Activated B cell treated with CpG ODN at 0.5 μM for 24 hours (primary cell): ENCODE data around the gene MORN1. TPM values are rescaled to one million over a fixed set of nuclear protein-coding genes. Genes with fewer than 3 reads are reported as not detected.

Experiments
- ATAC-seq: fragments of 200-7000 bp; cut with Tn5 transposase; one replicate; pipeline ENCODE4 v1.10.0; 2021; ENCODE audit warnings: low read depth, mild to moderate bottlenecking, moderate library complexity
- CTCF ChIA-PET: fragments of 350-600 bp; sonication (Branson Sonifier 250); formaldehyde crosslinking; loops from one replicate; lab custom pipeline; 2021; ENCODE audit warnings: antibody characterized with exemption; lab: Charles Lee
- POLR2A ChIA-PET: fragments of 350-600 bp; sonication (Branson Sonifier 250); formaldehyde crosslinking; loops from one replicate; lab custom pipeline; 2021; ENCODE audit warnings: antibody characterized with exemption; lab: Charles Lee
- DNase-seq: peaks from one replicate; pipeline ENCODE4 v3.0.0; 2022
- H3K27ac Mint-ChIP-seq: one replicate; pipeline ENCODE4 v1.8.0; 2020; ENCODE audit warnings: mixed read lengths
- H3K27me3 Mint-ChIP-seq: one replicate; pipeline ENCODE4 v1.8.0; 2021; ENCODE audit warnings: mixed read lengths
- H3K36me3 Mint-ChIP-seq: one replicate; pipeline ENCODE4 v1.8.0; 2021; ENCODE audit warnings: low read depth, mixed read lengths
- H3K4me1 Mint-ChIP-seq: one replicate; pipeline ENCODE4 v1.8.0; 2021; ENCODE audit warnings: mixed read lengths
- H3K4me3 Mint-ChIP-seq: one replicate; pipeline ENCODE4 v1.8.0; 2020; ENCODE audit warnings: mild to moderate bottlenecking, mixed read lengths
- H3K9me3 Mint-ChIP-seq: one replicate; pipeline ENCODE4 v1.8.0; 2020; ENCODE audit warnings: mixed read lengths
- intact Hi-C: fragments of 100-400 bp; cut with micrococcal nuclease; formaldehyde crosslinking; loops from one replicate; pipeline ENCODE4 v1.15.1; 2024
- total RNA-seq: library from RNA; stranded (reverse); gene quantifications from 2 replicates; pipeline ENCODE4 v1.2.3, GENCODE V29; 2022
- TF ChIP-seq, protein P1 (sequence below): fragments of 200-600 bp; IDR thresholded peaks from one replicate; pipeline ENCODE4 v1.8.0; 2022; ENCODE audit warnings: antibody characterized with exemption, mild to moderate bottlenecking

Gene MORN1
- total RNA-seq, 1 donor from 2014 or later: 17.8 TPM

- intact Hi-C loops: no loop called here
- no peak for DNase-seq
Measured at GRCh38 chr1:2352341-2352896, 38.9 kb downstream of the MORN1 start.

GRCh38 chr1:2351723-2352122 lies 39.6 kb downstream of the MORN1 start:
- ChIA-PET POLR2A (no interaction called here), CTCF (no interaction called here)
- H3K36me3 Mint-ChIP-seq: no peaks in the 10 kb centered on the region
- no peaks in the 10 kb centered on the region for H3K4me1 Mint-ChIP-seq
- H3K9me3 Mint-ChIP-seq: no peaks in the 10 kb centered on the region
- ATAC-seq (no peak), DNase-seq (no peak)
- H3K27ac Mint-ChIP-seq: no peak overlapping the region
- intact Hi-C loops: no loop called here
- H3K4me3 Mint-ChIP-seq: no peak overlapping the region
- H3K27me3 Mint-ChIP-seq: no peaks in the 10 kb centered on the region
- TF ChIP-seq, protein P1, sequence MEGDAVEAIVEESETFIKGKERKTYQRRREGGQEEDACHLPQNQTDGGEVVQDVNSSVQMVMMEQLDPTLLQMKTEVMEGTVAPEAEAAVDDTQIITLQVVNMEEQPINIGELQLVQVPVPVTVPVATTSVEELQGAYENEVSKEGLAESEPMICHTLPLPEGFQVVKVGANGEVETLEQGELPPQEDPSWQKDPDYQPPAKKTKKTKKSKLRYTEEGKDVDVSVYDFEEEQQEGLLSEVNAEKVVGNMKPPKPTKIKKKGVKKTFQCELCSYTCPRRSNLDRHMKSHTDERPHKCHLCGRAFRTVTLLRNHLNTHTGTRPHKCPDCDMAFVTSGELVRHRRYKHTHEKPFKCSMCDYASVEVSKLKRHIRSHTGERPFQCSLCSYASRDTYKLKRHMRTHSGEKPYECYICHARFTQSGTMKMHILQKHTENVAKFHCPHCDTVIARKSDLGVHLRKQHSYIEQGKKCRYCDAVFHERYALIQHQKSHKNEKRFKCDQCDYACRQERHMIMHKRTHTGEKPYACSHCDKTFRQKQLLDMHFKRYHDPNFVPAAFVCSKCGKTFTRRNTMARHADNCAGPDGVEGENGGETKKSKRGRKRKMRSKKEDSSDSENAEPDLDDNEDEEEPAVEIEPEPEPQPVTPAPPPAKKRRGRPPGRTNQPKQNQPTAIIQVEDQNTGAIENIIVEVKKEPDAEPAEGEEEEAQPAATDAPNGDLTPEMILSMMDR: no peak

More at GRCh38 chr1:2352341-2352896, 38.9 kb downstream of the MORN1 start:
- ChIA-PET CTCF (no interaction called here), POLR2A (no interaction called here)
- H3K4me1 Mint-ChIP-seq: no peaks in the 10 kb centered on the region
- no peak overlapping the region for H3K27ac Mint-ChIP-seq
- no peaks in the 10 kb centered on the region for H3K9me3 Mint-ChIP-seq
- TF ChIP-seq, protein P1: no peak
- no peak for ATAC-seq
- H3K36me3 Mint-ChIP-seq: no peaks in the 10 kb centered on the region
- no peak overlapping the region for H3K4me3 Mint-ChIP-seq
- no peaks in the 10 kb centered on the region for H3K27me3 Mint-ChIP-seq

- no peaks in the 10 kb centered on the region for H3K36me3 Mint-ChIP-seq
- intact Hi-C loops: no loop called here
- no peak overlapping the region for H3K4me3 Mint-ChIP-seq
- TF ChIP-seq, protein P1: no peak
- ATAC-seq (no peak), DNase-seq (no peak)
- no peaks in the 10 kb centered on the region for H3K9me3 Mint-ChIP-seq
- ChIA-PET CTCF (no interaction called here), POLR2A (no interaction called here)
- H3K27ac Mint-ChIP-seq: no peak overlapping the region
- no peaks in the 10 kb centered on the region for H3K4me1 Mint-ChIP-seq
- H3K27me3 Mint-ChIP-seq: no peaks in the 10 kb centered on the region
Measured at GRCh38 chr1:2350911-2351655, 40.3 kb downstream of the MORN1 start.

DNA sequence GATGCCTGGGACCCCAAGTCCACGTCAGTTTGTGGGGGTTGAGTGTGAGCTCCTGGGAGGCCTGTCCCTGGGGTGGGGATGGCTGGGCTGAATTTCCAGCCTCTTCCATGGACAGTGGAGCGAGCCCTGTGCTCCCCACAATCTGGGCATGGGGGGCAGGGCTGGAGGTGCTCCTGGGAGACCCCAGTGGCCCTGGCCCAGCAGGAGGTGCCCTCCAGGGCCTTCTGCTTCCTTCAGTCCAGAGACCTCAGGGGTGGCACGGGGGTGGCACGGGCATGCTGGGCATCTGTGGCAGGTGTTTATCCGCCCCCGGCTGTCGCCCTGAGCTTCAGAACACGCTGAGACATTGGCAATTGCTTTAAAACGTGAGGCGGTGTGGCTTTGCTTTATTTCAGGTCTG lies 40.9 kb downstream of the MORN1 start:
- Mint-ChIP-seq H3K9me3 (no peaks in the 10 kb centered on the region), H3K27me3 (no peaks in the 10 kb centered on the region), H3K4me1 (no peaks in the 10 kb centered on the region), H3K27ac (no peak overlapping the region), H3K36me3 (no peaks in the 10 kb centered on the region), H3K4me3 (no peak overlapping the region)
- ChIA-PET POLR2A (no interaction called here), CTCF (no interaction called here)
- intact Hi-C loops: no loop called here
- DNase-seq (no peak), ATAC-seq (no peak)
- TF ChIP-seq, protein P1: no peak

DNA sequence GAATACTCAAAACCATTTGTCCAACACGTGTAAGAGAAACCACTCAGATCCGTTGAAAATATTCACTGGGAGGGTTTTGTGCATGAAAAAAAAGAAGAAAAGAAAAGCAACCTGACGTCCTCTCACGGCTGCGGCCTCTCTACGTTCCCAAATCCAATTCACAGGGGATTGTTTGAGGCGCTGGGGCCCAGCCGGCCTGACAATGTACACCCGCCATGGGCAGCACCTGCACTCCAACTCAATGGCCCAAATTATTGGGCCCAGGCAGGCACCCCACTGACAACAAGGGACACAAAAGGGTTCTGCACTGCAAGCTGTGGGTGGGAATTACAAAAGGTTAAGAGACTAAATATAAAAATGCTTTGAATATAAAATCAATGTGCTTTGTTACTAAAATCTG lies 41.5 kb downstream of the MORN1 start:
- Mint-ChIP-seq H3K36me3 (no peaks in the 10 kb centered on the region), H3K9me3 (no peaks in the 10 kb centered on the region), H3K27me3 (no peaks in the 10 kb centered on the region), H3K4me3 (no peak overlapping the region), H3K4me1 (no peaks in the 10 kb centered on the region), H3K27ac (no peak overlapping the region)
- intact Hi-C loops: no loop called here
- TF ChIP-seq, protein P1: no peak
- no peak for DNase-seq
- no peak for ATAC-seq
- ChIA-PET CTCF (no interaction called here), POLR2A (no interaction called here)
